Measurements from ENCODE around the gene STARD3.

DNA sequence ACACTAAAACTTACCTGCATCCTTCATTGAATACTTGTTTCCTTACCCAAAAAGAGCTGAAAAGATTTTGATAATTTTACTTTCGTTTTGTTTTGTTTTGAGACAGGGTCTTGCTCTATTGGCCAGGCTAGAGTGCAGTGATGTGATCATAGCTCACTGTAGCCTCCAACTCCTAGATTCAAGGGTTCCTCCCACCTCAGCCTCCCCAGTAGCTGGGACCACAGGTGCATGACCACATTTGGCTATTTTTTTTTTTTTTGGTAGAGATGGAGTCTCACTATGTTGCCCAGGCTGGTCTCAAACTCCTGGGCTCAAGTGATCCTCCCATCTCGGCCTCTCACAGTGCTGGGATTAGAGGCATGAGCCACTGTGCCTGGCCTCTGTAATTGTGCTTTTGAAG lies 18.2 kb downstream of the STARD3 start:
- no peak for TF ChIP-seq CTCF (conservative IDR thresholded peaks at IDR 0.05; ENCODE audit: low read length)
- no peak for TF ChIP-seq EZH2phosphoT487 (IDR thresholded peaks at IDR 0.05; ENCODE audit: borderline replicate concordance)
